Activated CD4-positive, CD25-positive, alpha-beta regulatory T cell treated with anti-CD3 and anti-CD28 coated beads, Interleukin-2, amount 50 U/mL, for 24 hours (primary cell): ENCODE results near the gene CFI.

Source experiments
- ATAC-seq, 2 donors: fragments of 150-1000 bp; cut with Tn5 transposase; one replicate each; pipeline ENCODE4 v1.10.0; 2021; ENCODE audit warnings: mild to moderate bottlenecking in 1 of 2, moderate library complexity in 1 of 2

Gene CFI

DNA sequence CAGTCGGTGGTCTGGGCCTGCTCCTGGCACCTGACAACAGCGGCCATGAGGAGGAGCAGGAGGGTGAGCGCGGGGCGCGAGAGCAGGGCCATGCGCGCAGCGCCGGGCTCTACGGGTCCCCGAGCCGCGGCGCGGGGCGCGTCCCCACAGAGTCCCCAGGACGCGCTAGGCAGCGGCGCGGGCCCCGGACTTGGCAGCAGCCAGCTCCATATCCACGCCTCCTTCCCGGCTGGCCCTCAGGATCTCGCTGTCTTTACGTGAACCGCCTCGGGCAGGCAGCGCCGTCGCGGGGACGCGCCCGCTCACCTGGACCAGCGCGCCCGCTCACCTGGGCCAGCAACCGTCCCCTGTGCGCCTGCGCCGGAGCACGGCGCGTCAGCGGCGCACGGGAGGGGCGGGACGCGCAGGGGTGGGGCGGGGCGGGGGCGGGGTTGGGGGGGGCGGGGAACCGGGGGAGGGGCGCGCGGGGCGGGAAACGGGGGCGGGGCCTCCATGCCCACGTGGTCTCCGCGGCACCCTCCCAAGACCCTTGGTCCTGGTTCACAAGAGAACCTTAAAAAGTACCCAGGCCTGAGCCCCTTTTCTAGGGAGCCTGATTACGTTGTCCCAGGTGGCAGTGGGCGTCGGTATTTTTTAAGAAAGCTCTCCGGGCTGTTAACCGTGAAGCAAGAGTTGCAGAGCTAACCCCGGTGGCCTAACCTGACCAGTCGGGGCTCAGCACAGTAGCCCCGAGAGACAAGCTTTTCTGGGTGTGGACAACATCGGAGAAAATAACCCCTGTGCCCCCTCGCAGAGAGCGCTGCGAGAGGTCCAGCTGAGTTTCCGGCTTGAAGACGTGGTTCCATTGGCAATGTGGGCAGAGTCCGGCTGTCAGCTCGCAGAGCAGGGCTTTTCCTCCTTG is 71.8 kb downstream of the CFI start, which contains the start of gene PLA2G12A:
PLA2G12A (minus strand) TSS at position 353 of the 901 bp plus-strand sequence; CDS start at position 92, 261 bp downstream.
- ATAC-seq: peak; percentile 84 to 85

DNA sequence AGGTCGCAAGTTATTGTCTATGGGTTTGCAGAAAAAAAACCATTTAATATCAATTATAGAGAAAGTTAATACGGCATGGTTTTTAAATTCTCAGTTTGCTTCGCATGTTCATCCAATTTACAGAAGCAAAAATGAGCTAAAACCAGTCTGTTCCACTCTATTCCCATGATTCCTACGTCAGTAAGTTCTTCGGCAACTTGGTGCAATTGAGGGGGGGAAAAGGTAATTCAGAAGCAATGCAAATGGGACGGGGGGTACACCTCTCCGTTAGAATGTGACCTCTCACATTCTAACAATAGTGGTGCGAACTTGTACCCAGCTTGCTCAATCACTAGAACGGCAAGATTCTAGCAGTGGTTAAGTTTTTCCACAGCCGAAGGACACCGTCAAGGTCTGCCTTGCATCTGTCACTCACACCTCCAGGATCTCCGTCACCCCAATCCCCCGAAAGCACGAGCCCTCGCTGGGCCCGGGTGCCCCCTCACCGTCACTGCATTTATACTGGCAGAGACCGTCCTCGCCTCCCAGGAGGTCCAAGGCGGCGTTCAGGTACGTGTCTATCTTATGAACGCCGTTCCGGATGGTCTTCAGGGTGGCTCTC is 72.6 kb downstream of the CFI start:
- ATAC-seq: peak in 1 of 2 donors; percentile 25

DNA sequence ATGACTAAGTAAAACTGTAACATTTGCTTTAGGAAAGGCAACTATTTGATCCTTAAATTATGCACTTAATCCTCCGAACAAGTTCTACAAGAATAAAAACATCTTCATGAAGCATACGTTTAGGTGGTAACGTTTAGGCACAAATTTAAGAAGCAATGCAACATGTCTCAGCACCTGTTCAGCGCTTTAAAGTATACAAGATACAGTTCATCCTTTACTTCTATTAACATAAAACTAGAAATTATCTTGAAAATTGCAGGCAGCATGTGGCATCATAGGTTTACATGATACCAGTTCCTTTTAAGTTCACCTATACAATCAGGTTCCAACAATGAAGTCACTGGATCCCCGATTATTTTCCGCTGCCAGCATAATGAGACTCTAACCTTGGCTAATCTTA is 73.4 kb downstream of the CFI start:
- no peak for ATAC-seq

DNA sequence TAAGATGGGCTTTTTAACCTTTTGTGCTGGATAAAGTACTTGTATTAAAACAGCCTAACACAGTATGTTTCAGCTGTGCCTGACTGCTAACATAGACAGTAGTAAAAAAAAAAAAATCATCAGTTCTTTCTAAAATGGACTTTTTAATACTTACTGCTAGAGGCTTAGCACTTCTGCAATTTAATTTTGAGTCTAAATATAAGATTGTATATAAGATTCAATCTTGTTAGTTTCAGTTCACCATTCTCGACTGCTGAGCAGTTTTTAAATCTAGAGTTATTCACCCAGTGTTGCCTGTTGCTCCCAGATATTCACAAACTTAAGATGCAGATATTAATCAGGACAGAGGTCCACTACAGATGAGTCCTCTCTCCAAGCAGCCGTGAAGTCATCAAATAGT is 78.7 kb downstream of the CFI start:
- ATAC-seq: no peak

- ATAC-seq: no peak
Observed at GRCh38 chr4:109722357-109722756, 79.4 kb downstream of the CFI start.

- ATAC-seq: no peak
Observed at GRCh38 chr4:109721033-109721432, 80.8 kb downstream of the CFI start.

DNA sequence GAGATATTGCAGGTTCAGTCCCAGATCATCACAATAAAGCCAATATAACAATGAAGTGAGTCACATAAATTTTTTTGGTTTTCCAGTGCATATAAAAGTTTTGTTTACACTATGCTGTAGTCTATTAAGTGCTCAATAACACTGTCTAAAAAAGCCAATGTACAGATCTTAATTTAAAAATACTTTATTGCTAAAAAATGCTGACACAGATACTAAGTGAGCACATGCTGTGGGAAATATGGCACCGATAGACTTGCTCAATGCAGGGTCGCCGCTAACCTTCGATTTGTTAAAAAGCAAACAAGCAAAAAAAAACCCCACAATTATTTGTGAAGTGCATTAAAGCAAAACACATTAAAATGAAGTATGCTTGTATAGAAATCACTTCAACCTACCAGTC is 82.2 kb downstream of the CFI start:
- ATAC-seq: no peak

DNA sequence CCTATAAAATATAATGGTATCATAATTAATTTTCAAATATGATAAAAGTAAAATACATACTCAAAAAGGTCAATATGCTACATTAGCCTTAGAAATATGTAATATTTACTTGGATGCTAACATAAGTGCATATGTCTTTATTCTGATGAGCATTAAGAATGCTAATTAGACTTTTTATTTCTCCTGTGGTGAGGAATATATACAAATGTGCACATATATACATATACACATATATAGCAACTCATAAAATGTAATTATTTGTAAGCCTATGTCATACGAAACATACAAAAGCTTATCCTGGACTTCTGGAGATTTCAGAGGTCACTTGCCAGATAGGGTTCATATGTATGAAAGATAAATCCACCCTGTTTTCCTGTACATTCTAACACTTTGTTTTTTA is 83.0 kb downstream of the CFI start:
- no peak for ATAC-seq

DNA sequence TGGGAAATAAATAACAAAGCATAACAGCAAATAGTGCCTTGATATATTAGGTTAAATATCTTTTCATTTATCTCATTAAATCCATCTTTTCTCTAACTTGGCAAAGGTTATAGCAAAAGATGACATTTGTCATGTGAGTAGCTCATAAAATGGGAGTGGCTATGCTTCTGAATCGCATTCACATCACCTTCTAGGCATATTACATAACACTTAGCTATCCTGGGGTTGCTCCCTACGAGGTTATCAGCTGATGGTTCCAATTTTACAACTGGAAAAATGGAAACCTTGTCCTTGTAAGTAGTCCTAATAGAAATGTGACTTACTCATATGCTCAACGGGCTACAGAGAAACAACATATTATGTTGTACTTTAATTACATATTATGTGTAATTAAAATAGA is 88.3 kb downstream of the CFI start:
- no peak for ATAC-seq

DNA sequence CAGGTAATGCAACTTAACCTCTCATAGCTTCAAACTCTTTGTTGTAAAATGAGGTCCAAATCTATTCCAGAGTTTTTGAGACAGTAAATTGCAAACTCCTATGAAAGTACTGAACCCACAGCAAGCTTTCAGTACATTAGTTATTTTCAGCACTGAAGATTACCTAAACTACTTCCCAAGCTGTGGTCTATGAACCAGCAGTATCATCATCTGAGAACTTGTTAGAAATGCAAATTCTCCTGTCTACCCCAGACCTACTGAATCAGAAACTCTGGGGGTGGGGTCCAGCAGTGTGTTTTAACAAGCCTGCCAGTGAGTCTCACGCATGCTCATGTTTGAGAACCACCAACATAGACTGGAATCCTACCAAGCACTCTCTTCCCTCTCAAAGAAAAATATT is 92.8 kb downstream of the CFI start:
- ATAC-seq: no peak

- ATAC-seq: no peak
Observed at GRCh38 chr4:109708435-109708834, 93.4 kb downstream of the CFI start.

- ATAC-seq: no peak
Observed at GRCh38 chr4:109703664-109704361, 98.0 kb downstream of the CFI start.

DNA sequence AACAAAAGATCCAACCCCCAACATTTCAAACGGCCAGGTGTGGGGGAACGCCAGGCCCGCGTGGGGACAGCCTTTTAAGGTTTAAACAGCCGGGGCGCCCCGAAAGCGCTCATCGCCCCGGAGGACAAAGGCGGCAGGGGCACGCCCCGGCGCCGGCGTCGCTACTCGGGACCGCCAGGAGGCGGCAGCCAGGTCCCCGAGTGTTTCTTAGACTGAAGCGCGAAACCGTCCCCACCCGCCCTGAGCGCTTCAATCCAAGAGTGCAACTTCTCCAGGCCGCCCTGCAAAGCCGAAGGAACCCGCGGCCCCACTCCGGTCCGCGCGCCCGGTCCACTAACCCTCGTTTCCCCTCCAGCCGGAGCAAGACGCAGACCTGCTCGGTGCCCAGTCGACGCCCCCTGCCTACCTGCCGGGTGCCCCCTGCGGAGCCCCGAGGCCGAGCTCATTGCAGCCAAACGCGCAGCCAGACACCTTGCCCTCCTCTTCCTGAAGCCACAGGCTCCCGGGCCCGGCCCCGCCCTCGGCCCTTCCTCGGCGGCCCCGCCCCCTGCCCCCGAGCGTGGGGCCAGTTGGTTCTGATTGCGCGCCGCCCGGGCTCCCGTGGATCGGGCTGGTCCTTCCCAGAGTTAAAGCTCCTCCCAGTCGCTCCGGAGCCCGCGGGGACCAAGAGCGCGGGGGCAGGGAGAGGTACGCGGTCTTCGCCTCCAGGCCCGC is 98.7 kb downstream of the CFI start, which contains the start of gene CASP6:
CASP6 (minus strand) TSS at position 496 of the 714 bp plus-strand sequence; CDS start at position 446, 50 bp downstream.
- ATAC-seq: peak; percentile 79 to 82

DNA sequence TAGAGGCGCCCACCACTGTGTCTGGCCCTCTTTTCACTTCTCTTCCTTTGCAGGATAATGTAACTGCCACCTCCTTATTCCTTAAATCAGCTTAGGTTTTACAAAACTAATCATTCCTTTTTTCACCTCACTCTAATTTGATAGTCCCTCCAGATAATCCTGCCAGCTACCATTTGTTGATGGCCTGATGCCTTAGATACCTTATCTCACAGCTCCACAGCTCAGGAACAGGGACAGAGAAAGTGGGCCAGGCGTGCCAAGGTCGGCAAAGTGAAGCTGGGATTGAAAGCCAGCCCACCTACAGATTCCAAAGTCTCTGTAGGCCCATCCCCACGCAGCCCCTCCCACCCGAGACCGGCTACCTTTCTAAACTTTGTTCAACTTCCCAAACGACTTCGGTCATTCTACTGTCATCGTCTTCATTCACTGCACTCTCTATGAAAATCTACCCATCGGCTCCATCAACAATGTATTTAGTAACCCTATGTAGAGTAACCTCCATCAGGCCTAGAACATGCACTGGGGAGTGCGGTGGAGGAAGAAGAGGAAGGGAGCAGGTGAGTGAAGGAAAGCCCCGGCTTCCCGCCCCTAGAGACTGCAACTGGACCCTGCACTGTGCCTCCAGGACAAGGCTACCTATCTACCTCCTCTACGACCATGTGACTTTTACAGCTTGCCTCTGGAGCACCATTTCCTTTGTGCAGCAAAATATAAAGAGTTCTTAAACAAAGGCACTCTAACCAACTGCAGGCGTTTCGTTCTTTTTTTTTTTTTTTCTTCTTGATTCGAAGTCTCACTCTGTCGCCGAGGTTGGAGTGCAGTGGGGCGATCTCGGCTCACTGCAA is 100.0 kb downstream of the CFI start:
- ATAC-seq: no peak

DNA sequence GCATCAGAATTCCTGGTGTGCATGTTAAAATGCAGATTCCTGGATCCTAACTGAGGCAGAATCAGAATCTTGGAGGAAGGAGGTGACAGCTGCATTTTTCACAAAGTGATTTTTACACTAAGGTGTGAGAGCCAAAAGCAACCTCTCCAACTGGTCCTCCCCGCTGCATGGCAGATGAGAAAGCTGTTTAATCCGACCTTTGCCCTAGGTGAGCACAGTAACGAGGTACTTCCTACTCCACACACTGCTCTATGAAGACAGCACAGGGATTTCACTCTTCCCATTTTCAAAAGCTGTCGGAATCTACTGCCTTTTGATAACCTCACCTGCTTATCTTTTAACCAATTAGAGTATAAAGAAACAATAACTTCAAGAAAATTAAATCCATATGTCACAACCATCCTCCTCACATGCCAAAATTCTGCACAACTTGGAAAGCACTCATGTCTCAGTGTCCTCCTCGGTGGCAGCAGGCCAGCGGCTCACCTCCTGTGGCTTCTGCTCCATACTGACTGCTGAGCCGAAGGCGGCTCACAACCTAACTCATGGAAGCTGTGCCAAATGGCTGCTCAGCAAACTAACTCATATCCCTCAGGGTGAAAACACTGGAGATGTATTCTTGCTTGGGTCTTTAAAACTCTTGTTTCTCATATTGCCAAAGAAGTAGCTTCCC is 102.1 kb downstream of the CFI start:
- no peak for ATAC-seq

DNA sequence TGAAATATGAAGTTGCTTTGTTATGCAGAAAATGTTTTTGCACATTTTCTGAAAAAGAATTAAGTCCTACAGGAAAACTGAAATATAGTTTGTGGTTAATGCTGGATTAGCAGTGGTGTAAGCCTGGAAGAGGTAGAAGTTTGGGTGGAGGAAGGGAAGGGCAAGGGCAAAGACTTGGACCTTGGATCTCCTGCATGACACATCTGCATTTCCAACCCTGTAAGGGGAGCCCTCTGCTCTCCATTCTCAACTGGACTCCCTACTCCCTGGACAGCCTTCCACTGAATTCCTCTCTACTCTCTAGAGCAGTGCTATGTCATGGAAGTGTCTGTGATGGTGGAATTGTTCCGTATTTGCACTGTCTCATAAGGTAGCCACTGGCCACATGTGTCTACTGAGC is 103.1 kb downstream of the CFI start:
- no peak for ATAC-seq

- ATAC-seq: peak; percentile 84 to 85
Observed at GRCh38 chr4:109691411-109691920, 110.3 kb downstream of the CFI start.
